ENCODE results near the gene STAG1.
"Not testable (repeated sequence)": the region's sequence is repeated elsewhere in the genome, so short reads cannot be mapped to it uniquely, and the experiment has no call there.

STAG1 gene

GRCh38 chr3:136651581-136651980 lies 100.6 kb downstream of the STAG1 start:
- DNase-seq (ENCODE audit: low read depth in 2 of 2, low spot score in 1 of 2): no peak

- DNase-seq (ENCODE audit: low read depth in 2 of 2, low spot score in 1 of 2): no peak
Measured at GRCh38 chr3:136650461-136650860, 101.7 kb downstream of the STAG1 start.

- DNase-seq (ENCODE audit: low read depth in 2 of 2, low spot score in 1 of 2): no peak
Measured at GRCh38 chr3:136645915-136646314, 106.3 kb downstream of the STAG1 start.

- DNase-seq (ENCODE audit: low read depth in 2 of 2, low spot score in 1 of 2): no peak
Measured at GRCh38 chr3:136644212-136644611, 108.0 kb downstream of the STAG1 start.

GRCh38 chr3:136643380-136643779 lies 108.8 kb downstream of the STAG1 start:
- DNase-seq (ENCODE audit: low read depth in 2 of 2, low spot score in 1 of 2): not testable (repeated sequence)

GRCh38 chr3:136642711-136643110 lies 109.5 kb downstream of the STAG1 start:
- no peak for DNase-seq (ENCODE audit: low read depth in 2 of 2, low spot score in 1 of 2)

- no peak for DNase-seq (ENCODE audit: low read depth in 2 of 2, low spot score in 1 of 2)
Measured at GRCh38 chr3:136639069-136639468, 113.1 kb downstream of the STAG1 start.

- no peak for DNase-seq (ENCODE audit: low read depth in 2 of 2, low spot score in 1 of 2)
Measured at GRCh38 chr3:136637176-136637575, 115.0 kb downstream of the STAG1 start.

GRCh38 chr3:136634821-136635220 lies 117.4 kb downstream of the STAG1 start:
- no peak for DNase-seq (ENCODE audit: low read depth in 2 of 2, low spot score in 1 of 2)

- no peak for DNase-seq (ENCODE audit: low read depth in 2 of 2, low spot score in 1 of 2)
Measured at GRCh38 chr3:136632625-136633081, 119.5 kb downstream of the STAG1 start.

- no peak for DNase-seq (ENCODE audit: low read depth in 2 of 2, low spot score in 1 of 2)
Measured at GRCh38 chr3:136631424-136631823, 120.8 kb downstream of the STAG1 start.

GRCh38 chr3:136630915-136631314 lies 121.3 kb downstream of the STAG1 start:
- DNase-seq (ENCODE audit: low read depth in 2 of 2, low spot score in 1 of 2): no peak

GRCh38 chr3:136626493-136626892 lies 125.7 kb downstream of the STAG1 start:
- DNase-seq (ENCODE audit: low read depth in 2 of 2, low spot score in 1 of 2): no peak

- no peak for DNase-seq (ENCODE audit: low read depth in 2 of 2, low spot score in 1 of 2)
Measured at GRCh38 chr3:136624894-136625815, 127.0 kb downstream of the STAG1 start.

GRCh38 chr3:136624371-136624770 lies 127.8 kb downstream of the STAG1 start:
- no peak for DNase-seq (ENCODE audit: low read depth in 2 of 2, low spot score in 1 of 2)

GRCh38 chr3:136621628-136622027 lies 130.6 kb downstream of the STAG1 start:
- no peak for DNase-seq (ENCODE audit: low read depth in 2 of 2, low spot score in 1 of 2)

GRCh38 chr3:136620436-136620835 lies 131.7 kb downstream of the STAG1 start:
- DNase-seq (ENCODE audit: low read depth in 2 of 2, low spot score in 1 of 2): no peak

GRCh38 chr3:136617969-136618525 lies 134.1 kb downstream of the STAG1 start:
- not testable (repeated sequence) for DNase-seq (ENCODE audit: low read depth in 2 of 2, low spot score in 1 of 2)

GRCh38 chr3:136617198-136617597 lies 135.0 kb downstream of the STAG1 start:
- no peak for DNase-seq (ENCODE audit: low read depth in 2 of 2, low spot score in 1 of 2)

- DNase-seq (ENCODE audit: low read depth in 2 of 2, low spot score in 1 of 2): no peak
Measured at GRCh38 chr3:136612512-136612911, 139.7 kb downstream of the STAG1 start.

GRCh38 chr3:136606990-136607389 lies 145.2 kb downstream of the STAG1 start:
- DNase-seq (ENCODE audit: low read depth in 2 of 2, low spot score in 1 of 2): no peak

- DNase-seq (ENCODE audit: low read depth in 2 of 2, low spot score in 1 of 2): not testable (repeated sequence)
Measured at GRCh38 chr3:136606216-136606615, 146.0 kb downstream of the STAG1 start.

Measured in stimulated activated CD8-positive, alpha-beta memory T cell treated with anti-CD3 and anti-CD28 coated beads, Interleukin-4, amount 100 ng/mL, for 4 hours (primary cell).